Peyer's patch (tissue), 4 donors: ENCODE measurements around the gene PDE4D. TPM values are rescaled to one million over a fixed set of nuclear protein-coding genes. Genes with fewer than 3 reads are reported as not detected.
A peak's percentile ranks its signal among the peaks of the same experiment; 100 is the strongest.

ENCODE experiments used
- DNase-seq, 3 donors: peaks; one replicate each; pipeline ENCODE4 v3.0.0-alpha.2; 2017 to 2019
- H3K27ac ChIP-seq, 4 donors: fragments of 200-600 bp; sonication (generic); one replicate each; pipeline ENCODE4 v1.5.1; 2016 to 2019
- H3K27me3 ChIP-seq, 2 donors: fragments of 200-600 bp; sonication (generic); one replicate each; pipeline ENCODE4 v1.5.1; 2019
- H3K36me3 ChIP-seq, 3 donors: fragments of 200-600 bp; sonication (generic); one replicate each; pipeline ENCODE4 v1.5.1; 2016 to 2019
- H3K4me1 ChIP-seq, 4 donors: fragments of 200-600 bp; sonication (generic); one replicate each; pipeline ENCODE4 v1.5.1; 2016 to 2019
- H3K4me3 ChIP-seq, 4 donors: fragments of 200-600 bp; sonication (generic); 1 replicate in 3 of 4; 2 replicates in 1 of 4; pipeline ENCODE4 v1.5.1; 2016 to 2019; ENCODE audit warnings: mild to moderate bottlenecking in 1 of 4
- H3K9me3 ChIP-seq, 4 donors: fragments of 200-600 bp; sonication (generic); one replicate each; pipeline ENCODE4 v1.5.1; 2016 to 2019; ENCODE audit warnings: mild to moderate bottlenecking in 1 of 4
- CTCF ChIP-seq, 6 experiments: fragments of 450-650 bp in 4 of 6; fragments of 200-600 bp in 2 of 6; sonication (generic) in 1 of 6; IDR thresholded peaks; one replicate each; pipeline ENCODE4 v1.5.1; 2017 to 2019; ENCODE audit warnings: antibody characterized with exemption in 6 of 6, mild to moderate bottlenecking in 3 of 6, moderate library complexity in 1 of 6
- POLR2A ChIP-seq, 2 donors: fragments of 450-650 bp; IDR thresholded peaks; one replicate each; pipeline ENCODE4 v1.5.1; 2017; ENCODE audit warnings: antibody characterized with exemption in 2 of 2, mild to moderate bottlenecking in 2 of 2, moderate library complexity in 2 of 2
- total RNA-seq, 4 donors: library from RNA; depleted of rRNA; stranded (reverse); fragments of >200 nt; gene quantifications; one replicate each; pipeline ENCODE4 v1.1.0, GENCODE V29; 2016

PDE4D gene
- total RNA-seq, 4 donors from 2014 or later = 19.8 to 89.1 (median 43.9) TPM

- peaks cover 0 to 7% (median 0%) of the 10 kb centered on the region in 4 donors for H3K4me1 ChIP-seq
- no peaks in the 10 kb centered on the region for H3K9me3 ChIP-seq
- no peak overlapping the region for H3K4me3 ChIP-seq
- no peaks in the 10 kb centered on the region for H3K27me3 ChIP-seq
- H3K27ac ChIP-seq = peak overlapping the region in 3 of 4 donors; percentile 76 to 90 (median 86)
- no peak for TF ChIP-seq CTCF (IDR thresholded peaks at IDR 0.05)
- TF ChIP-seq POLR2A (IDR thresholded peaks at IDR 0.05) = no peak
- no peaks in the 10 kb centered on the region for H3K36me3 ChIP-seq
- DNase-seq = no peak
Measured at GRCh38 chr5:59276917-59277372, 616.6 kb downstream of the PDE4D start.

GRCh38 chr5:59276325-59276675 lies 617.2 kb downstream of the PDE4D start:
- DNase-seq = no peak
- Histone ChIP-seq H3K9me3 (no peaks in the 10 kb centered on the region), H3K4me3 (peak overlapping the region in 3 of 4 donors; percentile 31 to 56 (median 53)), H3K4me1 (peaks cover 0 to 7% (median 0%) of the 10 kb centered on the region in 4 donors), H3K27me3 (no peaks in the 10 kb centered on the region), H3K27ac (peak overlapping the region; percentile 43 to 90 (median 81)), H3K36me3 (no peaks in the 10 kb centered on the region)
- no peak for TF ChIP-seq POLR2A (IDR thresholded peaks at IDR 0.05)

- TF ChIP-seq POLR2A (IDR thresholded peaks at IDR 0.05) = peak; percentile 13 to 20
- TF ChIP-seq CTCF (IDR thresholded peaks at IDR 0.05) = no peak
- Histone ChIP-seq H3K4me3 (peak overlapping the region in 3 of 4 donors; percentile 31 to 56 (median 53)), H3K36me3 (no peaks in the 10 kb centered on the region), H3K9me3 (no peaks in the 10 kb centered on the region), H3K27ac (peak overlapping the region; percentile 43 to 90 (median 81)), H3K4me1 (peaks cover 0 to 7% (median 0%) of the 10 kb centered on the region in 4 donors), H3K27me3 (no peaks in the 10 kb centered on the region)
- peak in 1 of 3 donors; percentile 63 for DNase-seq
Measured at GRCh38 chr5:59275510-59276324, 617.8 kb downstream of the PDE4D start.

- Histone ChIP-seq H3K36me3 (no peaks in the 10 kb centered on the region), H3K4me3 (peak overlapping the region in 3 of 4 donors; percentile 31 to 56 (median 53)), H3K9me3 (no peaks in the 10 kb centered on the region), H3K4me1 (peaks cover 0 to 7% (median 0%) of the 10 kb centered on the region in 4 donors), H3K27me3 (no peaks in the 10 kb centered on the region), H3K27ac (peak overlapping the region; percentile 43 to 90 (median 81))
- TF ChIP-seq CTCF (IDR thresholded peaks at IDR 0.05) (no peak), POLR2A (IDR thresholded peaks at IDR 0.05) (no peak)
- no peak for DNase-seq
Measured at GRCh38 chr5:59275170-59275509, 618.4 kb downstream of the PDE4D start.

- Histone ChIP-seq H3K27ac (peak overlapping the region in 3 of 4 donors; percentile 8 to 86 (median 63)), H3K27me3 (no peaks in the 10 kb centered on the region), H3K4me3 (peak overlapping the region in 3 of 4 donors; percentile 3 to 56 (median 53)), H3K4me1 (peaks cover 0 to 7% (median 0%) of the 10 kb centered on the region in 4 donors), H3K36me3 (no peaks in the 10 kb centered on the region), H3K9me3 (no peaks in the 10 kb centered on the region)
- no peak for DNase-seq
- no peak for TF ChIP-seq CTCF (IDR thresholded peaks at IDR 0.05)
- no peak for TF ChIP-seq POLR2A (IDR thresholded peaks at IDR 0.05)
Measured at GRCh38 chr5:59274106-59274636, 619.4 kb downstream of the PDE4D start.
